Aorta (tissue), 5 donors: ENCODE results near the gene MAPK8IP3. TPM values are rescaled to one million over a fixed set of nuclear protein-coding genes. Genes with fewer than 3 reads are reported as not detected.

Experiments
- ATAC-seq: fragments of 200-7000 bp; cut with Tn5 transposase; one replicate; pipeline ENCODE4 v1.9.1; 2022; ENCODE audit warnings: moderate library complexity; ENCODE audit not compliant: low FRiP score
- DNase-seq, 2 donors: peaks; one replicate each; pipeline ENCODE4 v3.0.0-alpha.2; 2020
- H3K27ac ChIP-seq, 2 donors: one replicate each; pipeline ENCODE4 v1.5.1; 2013; ENCODE audit warnings: low read length in 2 of 2, mild to moderate bottlenecking in 2 of 2, moderate library complexity in 2 of 2, control low read depth in 1 of 2, inconsistent platforms in 1 of 2, low read depth in 1 of 2
- H3K27me3 ChIP-seq, 2 donors: one replicate each; pipeline ENCODE4 v1.6.1; 2013; ENCODE audit warnings: control low read depth in 1 of 2, low read length in 1 of 2, mild to moderate bottlenecking in 1 of 2, moderate library complexity in 1 of 2; ENCODE audit not compliant: insufficient read depth in 2 of 2, control insufficient read depth in 1 of 2
- H3K36me3 ChIP-seq, 2 donors: one replicate each; pipeline ENCODE4 v1.6.1; 2013; ENCODE audit warnings: control low read depth in 1 of 2, low read length in 1 of 2, mild to moderate bottlenecking in 1 of 2; ENCODE audit not compliant: insufficient read depth in 2 of 2, control insufficient read depth in 1 of 2
- H3K4me1 ChIP-seq, 2 donors: one replicate each; pipeline ENCODE4 v1.6.1; 2013; ENCODE audit warnings: low read length in 2 of 2, control low read depth in 1 of 2, mild to moderate bottlenecking in 1 of 2, moderate library complexity in 1 of 2; ENCODE audit not compliant: insufficient read depth in 2 of 2, control insufficient read depth in 1 of 2
- H3K4me3 ChIP-seq, 2 donors: one replicate each; pipeline ENCODE4 v1.5.1; 2013; ENCODE audit warnings: low read length in 2 of 2, control low read depth in 1 of 2, mild to moderate bottlenecking in 1 of 2
- H3K9me3 ChIP-seq: one replicate; pipeline ENCODE4 v1.6.1; 2013; ENCODE audit warnings: mild to moderate bottlenecking, low read length; ENCODE audit not compliant: control insufficient read depth
- WGBS, 2 donors: extraction: QIAGEN DNeasy Blood & Tissue Kit; methylation state at CpG; one replicate each; pipeline ENCODE4 v1.1.7; 2013; 5-methylcytosine and 5-hydroxymethylcytosine counted together
- intact Hi-C, 2 donors: fragments of 100-400 bp; cut with DNase I; formaldehyde crosslinking; loops; one replicate each; pipeline versions ENCODE4 v1.14.2 to v1.15.0; 2022
- polyA plus RNA-seq, 2 donors: library from polyadenylated mRNA; stranded (reverse); fragments of 200-250 nt; gene quantifications; one replicate each; pipeline ENCODE4 v1.2.3, GENCODE V29; 2013
- total RNA-seq, 2 donors: library from RNA; stranded (reverse); fragmentation: NEBNext Ultra II Directional; extraction: Animal tissue kit (Norgen Biotek cat#: 25700); gene quantifications; one replicate each; pipeline ENCODE4 v1.2.1, GENCODE V29; 2021
- donor health status: healthy with polysubstance abuse.
- donor health status: Bipolar disorder and iron deficiency.
- donor health status: DM: no; HTN: no; CAD: no.
- donor health status: DM: no; HTN: no; CAD: no.
- donor health status: DM: yes; HTN: yes; CAD: no.

MAPK8IP3 gene
- total and polyA plus RNA-seq, 4 donors, result 20.8 to 122 (median 84.2) TPM

- peaks cover 0 to 9% of the 10 kb centered on the region in 2 donors for H3K36me3 ChIP-seq
- no peak for DNase-seq
- intact Hi-C loops, result loop anchor here in 1 of 2 donors (10.0 kb wide), 1 partner anchor 60 kb away; the partner anchor contains the start of genes CRAMP1 and IFT140
- ATAC-seq, result no peak
- H3K27me3 ChIP-seq, result no peaks in the 10 kb centered on the region
- 82% methylated on average over 7 of the region's 7 CpGs for WGBS, 2 donors
- no peaks in the 10 kb centered on the region for H3K4me1 ChIP-seq
- no peak overlapping the region for H3K4me3 ChIP-seq
- H3K9me3 ChIP-seq, result no peaks in the 10 kb centered on the region
- no peak overlapping the region for H3K27ac ChIP-seq
Measured at GRCh38 chr16:1674306-1674705, 31.7 kb upstream of the MAPK8IP3 start.

- Histone ChIP-seq H3K36me3 (peaks cover 0 to 7% of the 10 kb centered on the region in 2 donors), H3K27ac (no peak overlapping the region), H3K27me3 (no peaks in the 10 kb centered on the region), H3K4me3 (no peak overlapping the region), H3K9me3 (no peaks in the 10 kb centered on the region), H3K4me1 (no peaks in the 10 kb centered on the region)
- ATAC-seq (no peak), DNase-seq (no peak)
- WGBS, 2 donors, result 88 to 90% methylated on average over 19 of the region's 19 CpGs
- intact Hi-C loops, result loop anchor here in 1 of 2 donors (10.0 kb wide), 1 partner anchor 60 kb away; the partner anchor contains the start of genes CRAMP1 and IFT140
Measured at GRCh38 chr16:1674751-1675664, 31.0 kb upstream of the MAPK8IP3 start.

- H3K27ac ChIP-seq, result no peak overlapping the region
- H3K9me3 ChIP-seq, result no peaks in the 10 kb centered on the region
- ATAC-seq, result no peak
- H3K4me3 ChIP-seq, result no peak overlapping the region
- WGBS, 2 donors, result 93 to 95% methylated on average over 12 of the region's 12 CpGs
- H3K4me1 ChIP-seq, result no peaks in the 10 kb centered on the region
- no peaks in the 10 kb centered on the region for H3K27me3 ChIP-seq
- intact Hi-C loops, result loop anchor here in 1 of 2 donors (10.0 kb wide), 1 partner anchor 62 kb away; the partner anchor contains the start of genes CRAMP1 and IFT140
- no peak for DNase-seq
- H3K36me3 ChIP-seq, result peaks cover 0 to 4% of the 10 kb centered on the region in 2 donors
Measured at GRCh38 chr16:1676661-1677060, 29.3 kb upstream of the MAPK8IP3 start.

- no peaks in the 10 kb centered on the region for H3K9me3 ChIP-seq
- H3K27me3 ChIP-seq, result no peaks in the 10 kb centered on the region
- 90 to 93% methylated on average over 18 of the region's 18 CpGs for WGBS, 2 donors
- intact Hi-C loops, result loop anchor here in 1 of 2 donors (10.0 kb wide), 1 partner anchor 63 kb away; the partner anchor contains the start of genes CRAMP1 and IFT140
- H3K4me3 ChIP-seq, result no peak overlapping the region
- peaks cover 0 to 4% of the 10 kb centered on the region in 2 donors for H3K36me3 ChIP-seq
- DNase-seq, result no peak
- ATAC-seq, result no peak
- H3K27ac ChIP-seq, result no peak overlapping the region
- no peaks in the 10 kb centered on the region for H3K4me1 ChIP-seq
Measured at GRCh38 chr16:1677339-1677738, 28.7 kb upstream of the MAPK8IP3 start.

DNA sequence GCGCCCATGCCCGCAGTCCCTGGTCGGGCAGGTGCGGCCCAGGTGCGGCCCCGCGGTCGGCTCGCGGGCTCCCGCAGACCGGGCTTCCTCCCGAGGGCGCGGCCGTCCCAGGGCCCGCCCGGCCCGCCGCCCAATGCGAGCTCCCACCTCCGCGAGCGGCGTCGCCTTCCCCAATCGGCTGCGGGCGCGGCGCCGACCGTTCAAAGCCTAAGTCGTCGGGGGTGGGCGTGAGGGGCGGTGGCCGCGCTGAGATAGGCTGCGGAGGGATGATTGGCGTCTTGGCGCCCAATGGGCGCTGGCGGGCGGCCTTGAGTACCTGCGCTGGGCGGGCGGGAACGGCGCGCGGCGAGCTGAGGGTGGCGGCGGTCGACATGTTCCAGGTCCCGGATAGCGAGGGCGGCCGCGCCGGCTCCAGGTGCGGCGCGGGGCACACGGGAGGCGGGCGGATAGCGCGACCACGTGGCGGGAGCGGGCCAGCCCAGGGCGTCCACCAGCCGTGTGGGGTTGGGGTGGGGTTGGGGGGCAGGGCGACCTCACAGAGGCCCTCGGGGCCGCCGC is 28.0 kb upstream of the MAPK8IP3 start, which contains the start of gene JPT2:
JPT2 (plus strand) TSS at position 338 of the 558 bp plus-strand sequence; CDS start at position 372, 34 bp downstream.
- intact Hi-C loops, result loop anchor here in 1 of 2 donors (10.0 kb wide), 1 partner anchor 63 kb away; the partner anchor contains the start of genes CRAMP1 and IFT140
- DNase-seq, result peak; percentile 97 to 98
- H3K27me3 ChIP-seq, result no peaks in the 10 kb centered on the region
- 0% methylated on average over 63 to 79 of the region's 79 CpGs for WGBS, 2 donors
- peak; percentile 96 for ATAC-seq
- H3K9me3 ChIP-seq, result no peaks in the 10 kb centered on the region
- H3K4me3 ChIP-seq, result peak within 1 kb of the TSS; percentile 64 to 67
- H3K4me1 ChIP-seq, result no peaks in the 10 kb centered on the region
- peaks cover 0 to 4% of the 10 kb centered on the region in 2 donors for H3K36me3 ChIP-seq
- no peak within 1 kb of the TSS for H3K27ac ChIP-seq

- Histone ChIP-seq H3K4me3 (peak overlapping the region; percentile 64 to 67), H3K4me1 (no peaks in the 10 kb centered on the region), H3K27ac (no peak overlapping the region), H3K9me3 (no peaks in the 10 kb centered on the region), H3K27me3 (no peaks in the 10 kb centered on the region), H3K36me3 (peaks cover 0 to 4% of the 10 kb centered on the region in 2 donors)
- peak; percentile 37 for ATAC-seq
- peak in 1 of 2 donors; percentile 84 for DNase-seq
- WGBS, 2 donors, result 1% methylated on average over 45 of the region's 45 CpGs
- intact Hi-C loops, result loop anchor here in 1 of 2 donors (10.0 kb wide), 1 partner anchor 64 kb away; the partner anchor contains the start of genes CRAMP1 and IFT140
Measured at GRCh38 chr16:1678500-1679098, 27.4 kb upstream of the MAPK8IP3 start.

DNA sequence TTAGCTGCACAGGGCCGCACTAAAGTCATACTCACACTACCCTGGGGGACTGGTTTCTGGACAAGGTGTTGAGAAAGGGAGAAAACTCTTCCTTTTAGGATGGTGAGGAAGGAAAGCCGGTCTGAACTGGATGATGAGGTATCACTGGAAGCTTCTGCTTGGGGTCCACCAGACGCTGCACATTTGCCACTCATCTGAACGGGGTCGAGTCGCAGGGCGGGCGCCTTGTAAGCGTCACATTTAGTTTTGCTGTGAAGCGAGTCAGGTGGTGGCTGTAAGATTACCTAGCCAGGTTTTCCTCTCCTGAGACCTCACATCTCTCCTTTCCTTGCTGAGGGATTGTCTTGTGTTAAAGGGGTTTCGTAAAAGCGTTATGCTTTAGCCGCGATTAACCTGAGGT is 25.6 kb upstream of the MAPK8IP3 start:
- intact Hi-C loops, result no loop called here
- no peak overlapping the region for H3K27ac ChIP-seq

GRCh38 chr16:1681032-1681431 is 25.0 kb upstream of the MAPK8IP3 start:
- H3K9me3 ChIP-seq, result no peaks in the 10 kb centered on the region
- no peaks in the 10 kb centered on the region for H3K36me3 ChIP-seq
- 94% methylated on average over 10 of the region's 10 CpGs for WGBS, 2 donors
- H3K4me1 ChIP-seq, result no peaks in the 10 kb centered on the region
- no peak overlapping the region for H3K4me3 ChIP-seq
- DNase-seq (no peak), ATAC-seq (no peak)
- intact Hi-C loops, result no loop called here
- H3K27ac ChIP-seq, result no peak overlapping the region
- no peaks in the 10 kb centered on the region for H3K27me3 ChIP-seq

More for the DNA sequence above, 25.6 kb upstream of the MAPK8IP3 start:
- H3K27me3 ChIP-seq, result no peaks in the 10 kb centered on the region
- no peak for ATAC-seq
- DNase-seq, result no peak
- no peak overlapping the region for H3K4me3 ChIP-seq
- WGBS, 2 donors, result 93% methylated on average over 14 of the region's 14 CpGs
- H3K36me3 ChIP-seq, result no peaks in the 10 kb centered on the region
- H3K9me3 ChIP-seq, result no peaks in the 10 kb centered on the region
- H3K4me1 ChIP-seq, result no peaks in the 10 kb centered on the region
